ENCODE measurements around the gene ZC3HAV1L. TPM values are rescaled to one million over a fixed set of nuclear protein-coding genes. Genes with fewer than 3 reads are reported as not detected.

ZC3HAV1L gene
- total and polyA plus RNA-seq, 2 of the 13 experiments (the other 11 are each of a cell fraction or from before 2014, with no cell fraction given): 8.4 to 11.1 TPM

DNA sequence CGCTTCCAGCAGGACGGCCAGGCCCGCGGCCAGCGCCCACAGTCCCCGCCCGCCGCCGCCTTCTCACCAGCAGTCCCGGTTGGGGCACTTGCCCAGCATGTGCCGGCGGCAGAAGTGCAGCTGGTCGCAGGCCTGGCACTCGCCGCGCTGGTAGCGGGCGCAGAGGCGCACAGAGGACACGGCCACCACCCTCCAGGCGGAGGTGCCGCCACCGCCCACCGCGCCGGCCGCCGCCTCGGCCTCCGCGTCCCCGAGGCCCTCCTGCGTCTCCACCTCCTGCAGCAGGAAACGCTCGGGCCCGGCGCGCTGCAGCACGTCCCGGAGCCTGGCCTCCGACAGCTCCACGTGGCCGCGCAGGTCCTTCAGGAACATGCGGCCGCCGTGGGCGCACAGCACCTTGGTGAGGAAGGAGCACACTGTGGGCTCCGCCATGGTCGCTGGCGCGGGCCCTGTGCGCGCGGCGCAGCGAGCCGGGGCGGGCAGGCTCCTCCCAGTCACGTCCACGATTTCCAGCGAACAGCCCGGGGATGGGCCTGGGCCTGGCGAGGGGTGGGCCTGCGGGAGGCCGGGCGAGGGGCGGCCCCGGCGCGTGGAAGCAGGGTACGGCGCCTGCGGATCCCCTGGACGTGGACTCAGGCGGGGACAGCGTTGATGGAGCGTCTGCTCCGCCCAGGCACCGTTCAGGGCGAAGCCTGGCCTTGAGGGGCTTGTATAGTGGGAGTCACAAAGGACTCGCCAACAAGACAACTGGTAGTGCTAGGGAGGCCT, at the start of gene ZC3HAV1L (continued):
- TF ChIP-seq, protein P1, sequence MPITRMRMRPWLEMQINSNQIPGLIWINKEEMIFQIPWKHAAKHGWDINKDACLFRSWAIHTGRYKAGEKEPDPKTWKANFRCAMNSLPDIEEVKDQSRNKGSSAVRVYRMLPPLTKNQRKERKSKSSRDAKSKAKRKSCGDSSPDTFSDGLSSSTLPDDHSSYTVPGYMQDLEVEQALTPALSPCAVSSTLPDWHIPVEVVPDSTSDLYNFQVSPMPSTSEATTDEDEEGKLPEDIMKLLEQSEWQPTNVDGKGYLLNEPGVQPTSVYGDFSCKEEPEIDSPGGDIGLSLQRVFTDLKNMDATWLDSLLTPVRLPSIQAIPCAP (CRISPR knock-in tag; IDR thresholded peaks at IDR 0.05; ENCODE audit: low read depth): 0 out of 2 replicates have a peak, but pooled peaks have one; percentile 33
- TF ChIP-seq, protein P2, sequence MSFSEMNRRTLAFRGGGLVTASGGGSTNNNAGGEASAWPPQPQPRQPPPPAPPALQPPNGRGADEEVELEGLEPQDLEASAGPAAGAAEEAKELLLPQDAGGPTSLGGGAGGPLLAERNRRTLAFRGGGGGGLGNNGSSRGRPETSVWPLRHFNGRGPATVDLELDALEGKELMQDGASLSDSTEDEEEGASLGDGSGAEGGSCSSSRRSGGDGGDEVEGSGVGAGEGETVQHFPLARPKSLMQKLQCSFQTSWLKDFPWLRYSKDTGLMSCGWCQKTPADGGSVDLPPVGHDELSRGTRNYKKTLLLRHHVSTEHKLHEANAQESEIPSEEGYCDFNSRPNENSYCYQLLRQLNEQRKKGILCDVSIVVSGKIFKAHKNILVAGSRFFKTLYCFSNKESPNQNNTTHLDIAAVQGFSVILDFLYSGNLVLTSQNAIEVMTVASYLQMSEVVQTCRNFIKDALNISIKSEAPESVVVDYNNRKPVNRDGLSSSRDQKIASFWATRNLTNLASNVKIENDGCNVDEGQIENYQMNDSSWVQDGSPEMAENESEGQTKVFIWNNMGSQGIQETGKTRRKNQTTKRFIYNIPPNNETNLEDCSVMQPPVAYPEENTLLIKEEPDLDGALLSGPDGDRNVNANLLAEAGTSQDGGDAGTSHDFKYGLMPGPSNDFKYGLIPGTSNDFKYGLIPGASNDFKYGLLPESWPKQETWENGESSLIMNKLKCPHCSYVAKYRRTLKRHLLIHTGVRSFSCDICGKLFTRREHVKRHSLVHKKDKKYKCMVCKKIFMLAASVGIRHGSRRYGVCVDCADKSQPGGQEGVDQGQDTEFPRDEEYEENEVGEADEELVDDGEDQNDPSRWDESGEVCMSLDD (CRISPR knock-in tag; IDR thresholded peaks at IDR 0.05; ENCODE audit: borderline replicate concordance): no peak
- TF ChIP-seq ZNF235 (CRISPR knock-in tag; IDR thresholded peaks at IDR 0.05; ENCODE audit: borderline replicate concordance) (no peak), ZSCAN12 (CRISPR knock-in tag; IDR thresholded peaks at IDR 0.05) (no peak), LCORL (IDR thresholded peaks at IDR 0.05) (no peak), LCORL (CRISPR knock-in tag; IDR thresholded peaks at IDR 0.05) (no peak), CREM (IDR thresholded peaks at IDR 0.05) (no peak), CREM (CRISPR knock-in tag; IDR thresholded peaks at IDR 0.05) (no peak), RARA (CRISPR knock-in tag; IDR thresholded peaks at IDR 0.05) (no peak), TEAD3 (CRISPR knock-in tag; optimal IDR thresholded peaks at IDR 0.05; ENCODE audit: borderline replicate concordance) (no peak), ZNF816 (CRISPR knock-in tag; IDR thresholded peaks at IDR 0.05; ENCODE audit: borderline replicate concordance) (no peak), GTF2F1 (IDR thresholded peaks at IDR 0.05; ENCODE audit: low read length) (no peak), ZNF234 (CRISPR knock-in tag; conservative IDR thresholded peaks at IDR 0.05) (no peak), ZNF124 (CRISPR knock-in tag; IDR thresholded peaks at IDR 0.05) (no peak), ZNF790 (CRISPR knock-in tag; IDR thresholded peaks at IDR 0.05; ENCODE audit: borderline replicate concordance) (peak; percentile 25; the same call in 1 of the 2 replicates), ELF4 (CRISPR knock-in tag; IDR thresholded peaks at IDR 0.05; ENCODE audit: borderline replicate concordance) (no peak), CREB1 (IDR thresholded peaks at IDR 0.05) (no peak), CREB1 (CRISPR knock-in tag; IDR thresholded peaks at IDR 0.05) (no peak)
- TF ChIP-seq, protein P3, sequence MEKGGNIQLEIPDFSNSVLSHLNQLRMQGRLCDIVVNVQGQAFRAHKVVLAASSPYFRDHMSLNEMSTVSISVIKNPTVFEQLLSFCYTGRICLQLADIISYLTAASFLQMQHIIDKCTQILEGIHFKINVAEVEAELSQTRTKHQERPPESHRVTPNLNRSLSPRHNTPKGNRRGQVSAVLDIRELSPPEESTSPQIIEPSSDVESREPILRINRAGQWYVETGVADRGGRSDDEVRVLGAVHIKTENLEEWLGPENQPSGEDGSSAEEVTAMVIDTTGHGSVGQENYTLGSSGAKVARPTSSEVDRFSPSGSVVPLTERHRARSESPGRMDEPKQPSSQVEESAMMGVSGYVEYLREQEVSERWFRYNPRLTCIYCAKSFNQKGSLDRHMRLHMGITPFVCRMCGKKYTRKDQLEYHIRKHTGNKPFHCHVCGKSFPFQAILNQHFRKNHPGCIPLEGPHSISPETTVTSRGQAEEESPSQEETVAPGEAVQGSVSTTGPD (CRISPR knock-in tag; IDR thresholded peaks at IDR 0.05): no peak
- TF ChIP-seq, protein P4, sequence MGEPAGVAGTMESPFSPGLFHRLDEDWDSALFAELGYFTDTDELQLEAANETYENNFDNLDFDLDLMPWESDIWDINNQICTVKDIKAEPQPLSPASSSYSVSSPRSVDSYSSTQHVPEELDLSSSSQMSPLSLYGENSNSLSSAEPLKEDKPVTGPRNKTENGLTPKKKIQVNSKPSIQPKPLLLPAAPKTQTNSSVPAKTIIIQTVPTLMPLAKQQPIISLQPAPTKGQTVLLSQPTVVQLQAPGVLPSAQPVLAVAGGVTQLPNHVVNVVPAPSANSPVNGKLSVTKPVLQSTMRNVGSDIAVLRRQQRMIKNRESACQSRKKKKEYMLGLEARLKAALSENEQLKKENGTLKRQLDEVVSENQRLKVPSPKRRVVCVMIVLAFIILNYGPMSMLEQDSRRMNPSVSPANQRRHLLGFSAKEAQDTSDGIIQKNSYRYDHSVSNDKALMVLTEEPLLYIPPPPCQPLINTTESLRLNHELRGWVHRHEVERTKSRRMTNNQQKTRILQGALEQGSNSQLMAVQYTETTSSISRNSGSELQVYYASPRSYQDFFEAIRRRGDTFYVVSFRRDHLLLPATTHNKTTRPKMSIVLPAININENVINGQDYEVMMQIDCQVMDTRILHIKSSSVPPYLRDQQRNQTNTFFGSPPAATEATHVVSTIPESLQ (CRISPR knock-in tag; conservative IDR thresholded peaks at IDR 0.05): no peak
- TF ChIP-seq, protein P5, sequence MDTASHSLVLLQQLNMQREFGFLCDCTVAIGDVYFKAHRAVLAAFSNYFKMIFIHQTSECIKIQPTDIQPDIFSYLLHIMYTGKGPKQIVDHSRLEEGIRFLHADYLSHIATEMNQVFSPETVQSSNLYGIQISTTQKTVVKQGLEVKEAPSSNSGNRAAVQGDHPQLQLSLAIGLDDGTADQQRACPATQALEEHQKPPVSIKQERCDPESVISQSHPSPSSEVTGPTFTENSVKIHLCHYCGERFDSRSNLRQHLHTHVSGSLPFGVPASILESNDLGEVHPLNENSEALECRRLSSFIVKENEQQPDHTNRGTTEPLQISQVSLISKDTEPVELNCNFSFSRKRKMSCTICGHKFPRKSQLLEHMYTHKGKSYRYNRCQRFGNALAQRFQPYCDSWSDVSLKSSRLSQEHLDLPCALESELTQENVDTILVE (CRISPR knock-in tag; IDR thresholded peaks at IDR 0.05): no peak
- TF ChIP-seq, protein P6, sequence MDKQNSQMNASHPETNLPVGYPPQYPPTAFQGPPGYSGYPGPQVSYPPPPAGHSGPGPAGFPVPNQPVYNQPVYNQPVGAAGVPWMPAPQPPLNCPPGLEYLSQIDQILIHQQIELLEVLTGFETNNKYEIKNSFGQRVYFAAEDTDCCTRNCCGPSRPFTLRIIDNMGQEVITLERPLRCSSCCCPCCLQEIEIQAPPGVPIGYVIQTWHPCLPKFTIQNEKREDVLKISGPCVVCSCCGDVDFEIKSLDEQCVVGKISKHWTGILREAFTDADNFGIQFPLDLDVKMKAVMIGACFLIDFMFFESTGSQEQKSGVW (CRISPR knock-in tag; IDR thresholded peaks at IDR 0.05; ENCODE audit: borderline replicate concordance): no peak

All from HepG2 (cell line).